Measurements from ENCODE around the gene EPHA10.

The EPHA10 gene

GRCh38 chr1:37676281-37677142 is 88.4 kb downstream of the EPHA10 start (continued):
- TF ChIP-seq ZBTB8A (tag by site-specific recombination; IDR thresholded peaks at IDR 0.05), result peak; percentile 46
- no peak for TF ChIP-seq KLF7 (tag by site-specific recombination; IDR thresholded peaks at IDR 0.05; ENCODE audit: borderline replicate concordance)
- TF ChIP-seq ZNF398 (tag by site-specific recombination; IDR thresholded peaks at IDR 0.05), result no peak
- peak; percentile 74 for TF ChIP-seq ZIC2 (tag by site-specific recombination; IDR thresholded peaks at IDR 0.05)
- TF ChIP-seq GFI1B (tag by site-specific recombination; IDR thresholded peaks at IDR 0.05), result no peak
- no peak for TF ChIP-seq ZNF830 (tag by site-specific recombination; IDR thresholded peaks at IDR 0.05; ENCODE audit: low read depth)
- no peak for TF ChIP-seq ZNF274 (IDR thresholded peaks at IDR 0.05; ENCODE audit: low read length)
- TF ChIP-seq ZNF274 (tag by site-specific recombination; IDR thresholded peaks at IDR 0.05; ENCODE audit: borderline replicate concordance), result no peak
- TF ChIP-seq PRDM1 (tag by site-specific recombination; IDR thresholded peaks at IDR 0.05), result 0 out of 2 replicates have a peak, but pooled peaks have one; percentile 18
- no peak for TF ChIP-seq ZNF302 (tag by site-specific recombination; IDR thresholded peaks at IDR 0.05; ENCODE audit: low read depth)
- TF ChIP-seq SCRT1 (tag by site-specific recombination; IDR thresholded peaks at IDR 0.05; ENCODE audit: borderline replicate concordance), result no peak
- no peak for TF ChIP-seq ZNF391 (tag by site-specific recombination; IDR thresholded peaks at IDR 0.05; ENCODE audit: borderline replicate concordance, low read depth)
- no peak for TF ChIP-seq KLF17 (tag by site-specific recombination; IDR thresholded peaks at IDR 0.05)
- TF ChIP-seq TCF7L2 (IDR thresholded peaks at IDR 0.05; ENCODE audit: borderline replicate concordance, low read depth, low read length), result no peak
- no peak for TF ChIP-seq ZNF747 (tag by site-specific recombination; IDR thresholded peaks at IDR 0.05)
- peak; percentile 100 for TF ChIP-seq ZNF561 (tag by site-specific recombination; IDR thresholded peaks at IDR 0.05; ENCODE audit: borderline replicate concordance)
- no peak for TF ChIP-seq BCL11A (tag by site-specific recombination; IDR thresholded peaks at IDR 0.05; ENCODE audit: low read depth)
- peak; percentile 54; the same call in 1 of the 2 replicates for TF ChIP-seq ZFHX2 (tag by site-specific recombination; conservative IDR thresholded peaks at IDR 0.05)
- TF ChIP-seq REST (tag by site-specific recombination; IDR thresholded peaks at IDR 0.05), result no peak
- peak; percentile 76 for TF ChIP-seq IKZF3 (tag by site-specific recombination; IDR thresholded peaks at IDR 0.05)
- TF ChIP-seq ZNF626 (tag by site-specific recombination; IDR thresholded peaks at IDR 0.05), result no peak
- no peak for TF ChIP-seq ZNF777 (tag by site-specific recombination; IDR thresholded peaks at IDR 0.05; ENCODE audit: borderline replicate concordance)
- peak; percentile 91 for TF ChIP-seq ZNF843 (tag by site-specific recombination; IDR thresholded peaks at IDR 0.05)
- no peak for TF ChIP-seq YY2 (tag by site-specific recombination; IDR thresholded peaks at IDR 0.05)
- TF ChIP-seq ZNF701 (tag by site-specific recombination; IDR thresholded peaks at IDR 0.05), result no peak
- TF ChIP-seq PRDM10 (tag by site-specific recombination; IDR thresholded peaks at IDR 0.05), result no peak
- TF ChIP-seq ZNF24 (tag by site-specific recombination; IDR thresholded peaks at IDR 0.05), result no peak
